Thyroid gland (tissue), 4 donors: ENCODE data around the gene PLA2G6.

Experiments used
- POLR2A ChIP-seq, 2 donors: fragments of 450-650 bp; IDR thresholded peaks; one replicate each; pipeline ENCODE4 v1.6.1; 2017; ENCODE audit warnings: antibody characterized with exemption in 2 of 2, mild to moderate bottlenecking in 2 of 2, moderate library complexity in 1 of 2
- TF ChIP-seq, protein P1 (sequence below), 6 experiments: fragments of 200-600 bp in 3 of 6; fragments of 450-650 bp in 3 of 6; sonication (generic) in 3 of 6; IDR thresholded peaks; one replicate each; pipeline ENCODE4 v1.5.1; 2016 to 2019; ENCODE audit warnings: antibody characterized with exemption in 6 of 6, mild to moderate bottlenecking in 2 of 6, inconsistent platforms in 1 of 6, moderate library complexity in 1 of 6

DNA sequence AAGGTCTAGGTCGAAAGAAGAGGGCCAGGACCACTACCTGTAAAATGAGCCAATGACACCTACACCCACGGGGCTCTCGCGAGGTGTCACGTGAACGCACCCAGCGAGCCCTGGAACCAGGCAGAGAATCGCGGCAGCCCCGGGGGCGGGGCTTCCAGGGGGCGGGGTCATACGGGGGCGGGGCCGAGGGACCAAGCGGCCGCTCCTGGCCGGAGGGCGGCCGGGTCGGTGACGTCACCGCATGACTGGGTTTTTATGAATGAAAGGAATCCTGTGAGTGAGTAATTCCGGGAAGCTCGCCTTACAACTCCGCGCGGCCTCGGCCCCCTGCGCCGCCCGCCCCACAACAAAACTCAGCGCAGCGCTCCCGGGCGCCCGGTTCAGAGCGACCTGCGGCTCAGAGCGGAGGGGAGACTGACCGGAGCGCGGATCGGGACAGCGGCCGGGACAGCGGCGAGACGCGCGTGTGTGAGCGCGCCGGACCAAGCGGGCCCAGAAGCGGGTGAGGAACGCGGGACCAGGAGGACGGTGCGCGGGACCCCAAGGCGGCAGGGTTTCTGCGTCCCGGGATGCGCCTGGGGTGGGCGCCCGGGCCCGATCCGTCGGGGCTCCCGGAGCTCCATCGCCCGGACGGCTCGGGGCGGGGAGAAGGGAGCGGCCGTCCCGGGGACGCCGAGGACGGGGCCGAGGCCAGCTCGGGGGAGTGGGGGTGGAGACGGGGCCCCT lies 20.2 kb upstream of the PLA2G6 start, which contains the start of gene MAFF:
- peak; percentile 70 to 87 for TF ChIP-seq POLR2A (IDR thresholded peaks at IDR 0.05)
- TF ChIP-seq, protein P1, sequence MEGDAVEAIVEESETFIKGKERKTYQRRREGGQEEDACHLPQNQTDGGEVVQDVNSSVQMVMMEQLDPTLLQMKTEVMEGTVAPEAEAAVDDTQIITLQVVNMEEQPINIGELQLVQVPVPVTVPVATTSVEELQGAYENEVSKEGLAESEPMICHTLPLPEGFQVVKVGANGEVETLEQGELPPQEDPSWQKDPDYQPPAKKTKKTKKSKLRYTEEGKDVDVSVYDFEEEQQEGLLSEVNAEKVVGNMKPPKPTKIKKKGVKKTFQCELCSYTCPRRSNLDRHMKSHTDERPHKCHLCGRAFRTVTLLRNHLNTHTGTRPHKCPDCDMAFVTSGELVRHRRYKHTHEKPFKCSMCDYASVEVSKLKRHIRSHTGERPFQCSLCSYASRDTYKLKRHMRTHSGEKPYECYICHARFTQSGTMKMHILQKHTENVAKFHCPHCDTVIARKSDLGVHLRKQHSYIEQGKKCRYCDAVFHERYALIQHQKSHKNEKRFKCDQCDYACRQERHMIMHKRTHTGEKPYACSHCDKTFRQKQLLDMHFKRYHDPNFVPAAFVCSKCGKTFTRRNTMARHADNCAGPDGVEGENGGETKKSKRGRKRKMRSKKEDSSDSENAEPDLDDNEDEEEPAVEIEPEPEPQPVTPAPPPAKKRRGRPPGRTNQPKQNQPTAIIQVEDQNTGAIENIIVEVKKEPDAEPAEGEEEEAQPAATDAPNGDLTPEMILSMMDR (IDR thresholded peaks at IDR 0.05) = no peak
